Measurements from ENCODE around the gene STXBP1. TPM values are rescaled to one million over a fixed set of nuclear protein-coding genes. Genes with fewer than 3 reads are reported as not detected.
"Not testable (repeated sequence)": the region's sequence is repeated elsewhere in the genome, so short reads cannot be mapped to it uniquely, and the experiment has no call there.

Gene STXBP1
- total RNA-seq, 1 experiment from 2014 or later, result 8.0 TPM

DNA sequence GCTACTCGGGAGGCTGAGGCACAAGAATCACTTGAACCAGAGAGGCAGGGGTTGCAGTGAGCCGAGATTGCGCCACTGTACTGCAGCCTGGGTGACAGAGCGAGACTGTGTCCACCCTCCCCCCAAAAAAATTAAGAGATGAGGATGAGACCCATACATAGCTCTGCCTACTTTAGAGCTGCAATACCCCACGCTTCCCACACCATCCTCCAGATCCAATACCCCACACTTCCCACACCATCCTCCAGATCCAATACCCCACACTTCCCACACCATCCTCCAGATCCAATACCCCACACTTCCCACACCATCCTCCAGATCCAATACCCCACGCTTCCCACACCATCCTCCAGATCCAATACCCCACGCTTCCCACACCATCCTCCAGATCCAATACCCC lies 34.9 kb upstream of the STXBP1 start:
- not testable (repeated sequence) for DNase-seq (ENCODE audit: low spot score)

DNA sequence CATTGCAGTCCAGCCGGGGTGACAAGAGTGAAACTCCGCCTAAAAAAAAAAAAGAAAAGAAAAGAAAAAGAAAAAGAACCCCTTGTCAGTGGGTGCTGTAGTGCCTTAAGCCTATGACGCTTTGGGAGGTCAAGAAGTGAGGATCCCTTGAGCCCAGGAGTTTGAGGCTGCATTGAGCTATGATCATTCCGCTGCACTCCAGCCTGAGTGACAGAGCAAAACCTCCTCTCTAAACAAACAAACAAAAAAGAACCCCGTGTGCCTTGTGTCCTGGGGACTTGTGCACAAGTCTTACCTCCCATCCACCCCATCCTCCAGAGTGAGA lies 33.5 kb upstream of the STXBP1 start:
- DNase-seq (ENCODE audit: low spot score), result no peak

DNA sequence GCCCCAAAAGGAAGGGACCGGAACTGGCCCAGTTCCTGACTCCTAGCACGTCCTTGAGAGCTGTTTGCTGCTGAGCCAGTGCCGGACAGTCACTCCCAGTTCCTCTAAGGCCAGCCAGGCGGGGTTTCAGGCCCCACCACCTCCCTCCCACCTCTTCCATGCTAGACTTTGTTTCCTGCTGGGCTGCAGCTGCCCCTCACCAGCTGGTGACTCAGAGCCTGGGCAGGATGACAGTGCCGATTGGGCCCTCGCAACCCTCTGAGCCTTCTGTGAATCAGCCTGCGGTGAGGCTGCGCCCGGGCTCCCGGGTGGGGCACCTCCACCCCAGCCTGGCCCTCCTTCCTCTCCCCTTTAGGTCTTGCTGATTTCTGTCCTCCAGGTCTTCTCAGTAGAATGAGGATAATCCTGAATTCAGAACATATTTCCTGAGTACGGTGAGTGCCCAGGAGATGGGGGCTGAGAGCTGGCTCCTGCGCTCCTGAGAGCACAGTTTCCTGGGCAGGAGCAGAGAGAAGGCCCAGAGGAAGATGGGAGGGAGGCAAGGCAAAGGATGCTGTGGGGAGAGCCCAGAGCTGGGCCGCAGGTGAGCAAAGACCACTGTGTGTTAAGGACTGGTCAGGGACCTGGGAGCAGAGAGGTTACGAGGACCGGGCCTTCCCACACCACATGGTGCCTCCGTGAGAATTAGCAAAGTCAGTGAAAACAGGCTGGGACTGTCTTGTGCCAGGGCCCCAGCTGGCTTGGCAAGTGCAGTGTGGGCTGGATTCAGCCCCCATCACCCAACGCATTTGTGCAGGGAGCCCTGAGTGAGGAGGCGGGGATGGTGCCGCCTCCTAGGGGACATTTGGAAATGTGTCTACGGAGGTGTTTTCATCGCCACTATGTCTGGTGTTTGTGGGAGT lies 32.9 kb upstream of the STXBP1 start:
- peak; percentile 93 for DNase-seq (ENCODE audit: low spot score)

DNA sequence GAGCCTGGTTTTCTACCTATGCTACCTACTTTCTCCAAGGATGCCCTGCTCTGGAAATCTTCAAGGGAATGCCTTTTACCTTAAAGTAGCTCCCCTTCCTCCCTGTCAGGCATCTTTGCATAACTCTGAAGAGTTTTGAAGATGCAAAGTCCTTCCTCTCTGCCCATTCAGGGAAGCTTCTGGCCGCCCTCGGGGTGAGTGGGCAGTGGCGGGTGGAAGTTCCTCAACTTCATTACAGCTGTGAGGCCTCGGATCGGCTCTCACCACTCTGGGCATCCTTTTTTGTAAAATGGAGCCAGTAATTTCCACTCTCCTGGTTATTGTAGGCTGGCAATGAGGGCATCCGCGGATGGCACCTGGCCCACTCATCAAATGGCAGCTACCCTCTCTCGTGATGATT lies 31.7 kb upstream of the STXBP1 start:
- no peak for DNase-seq (ENCODE audit: low spot score)

DNA sequence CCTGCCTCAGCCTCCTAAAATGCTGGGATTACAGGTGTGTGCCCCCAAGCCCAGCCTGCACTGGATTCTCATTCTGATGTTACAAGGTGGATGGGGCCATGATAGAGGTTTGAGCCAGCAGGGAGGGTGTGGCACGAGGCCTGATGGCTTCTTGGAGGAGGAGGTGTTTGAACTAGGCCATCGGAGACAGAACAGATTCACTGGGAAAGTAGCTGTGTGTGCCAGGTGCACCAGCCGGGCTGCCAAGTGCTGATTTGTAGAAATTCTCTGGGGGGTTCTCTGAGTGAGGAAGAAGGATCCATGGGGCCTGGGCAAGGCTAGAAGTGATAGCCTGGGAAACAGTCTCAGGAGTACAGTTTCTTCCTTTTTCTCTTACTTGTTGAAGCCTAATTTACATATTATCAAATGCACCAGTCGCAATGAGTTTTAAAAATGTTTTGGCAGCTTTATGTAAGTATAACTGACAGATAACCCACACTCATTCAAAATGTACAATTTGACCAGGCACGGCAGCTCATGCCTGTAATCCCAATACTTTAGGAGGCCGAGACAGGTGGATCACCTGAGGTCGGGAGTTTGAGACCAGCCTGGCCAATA lies 31.1 kb upstream of the STXBP1 start:
- DNase-seq (ENCODE audit: low spot score), result no peak

DNA sequence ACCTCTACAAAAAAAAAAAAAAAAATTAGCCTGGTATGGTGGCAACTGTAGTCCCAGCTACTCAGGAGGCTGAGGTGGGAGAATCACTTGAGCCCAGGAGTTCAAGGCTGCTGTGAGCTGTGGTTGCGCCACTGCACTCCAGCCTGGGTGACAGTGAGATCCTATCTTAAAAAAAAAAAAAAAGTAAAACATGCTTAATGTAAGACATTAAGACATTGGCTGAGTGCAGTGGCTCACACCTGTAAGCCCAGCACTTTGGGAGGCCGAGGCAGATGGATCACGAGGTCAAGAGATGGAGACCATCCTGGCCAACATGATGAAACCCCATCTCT lies 27.6 kb upstream of the STXBP1 start:
- DNase-seq (ENCODE audit: low spot score), result not testable (repeated sequence)

DNA sequence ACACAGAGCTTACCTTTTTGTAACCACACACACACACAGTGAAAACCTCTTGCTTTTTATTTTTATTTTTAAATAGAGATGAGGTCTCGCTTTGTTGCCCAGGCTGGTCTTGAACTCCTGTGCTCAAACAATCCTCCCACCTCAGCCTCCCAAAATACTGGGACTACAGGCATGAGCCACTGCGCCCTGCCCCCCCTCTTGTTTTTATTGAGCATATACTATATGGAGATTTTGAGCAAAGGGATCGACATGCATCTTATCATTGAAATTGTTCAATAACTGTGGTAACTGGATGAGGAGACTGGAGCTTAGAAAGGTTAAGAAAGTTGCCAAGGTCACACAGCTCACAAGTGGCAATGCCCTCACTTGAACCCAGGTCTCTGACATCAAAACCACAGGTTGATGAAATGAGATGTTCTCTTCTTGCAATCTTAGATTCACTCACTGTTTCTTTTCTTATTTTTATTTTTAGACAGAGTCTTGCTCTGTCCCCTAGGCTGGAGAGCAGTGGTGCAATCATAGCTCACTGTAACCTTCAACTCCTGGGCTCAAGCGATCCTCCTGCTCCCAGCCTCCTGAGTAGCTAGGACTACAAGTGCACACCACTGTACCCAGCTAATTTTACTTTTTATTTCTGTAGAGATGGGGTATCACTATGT lies 26.8 kb upstream of the STXBP1 start:
- DNase-seq (ENCODE audit: low spot score), result no peak

DNA sequence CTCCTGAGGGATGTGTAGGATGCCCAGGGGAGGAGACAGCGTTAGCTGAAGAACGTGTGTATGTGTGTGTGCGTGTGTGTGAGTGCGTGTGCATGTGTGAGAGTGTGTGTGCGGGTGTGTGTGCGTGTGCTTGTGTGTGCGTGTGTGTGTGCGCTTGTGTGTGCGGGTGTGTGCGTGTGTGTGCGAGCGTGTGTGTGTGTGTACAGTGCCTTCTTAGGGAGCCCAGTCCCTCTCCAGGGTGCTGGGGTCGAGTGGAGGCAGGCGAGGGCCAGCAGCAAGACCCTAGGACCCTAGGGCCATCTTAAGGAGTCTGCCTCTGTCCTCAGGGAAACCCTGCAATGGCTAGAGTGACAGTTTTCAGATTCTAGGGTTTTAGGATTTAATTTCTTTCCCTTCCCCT lies 26.0 kb upstream of the STXBP1 start:
- DNase-seq (ENCODE audit: low spot score), result no peak

DNA sequence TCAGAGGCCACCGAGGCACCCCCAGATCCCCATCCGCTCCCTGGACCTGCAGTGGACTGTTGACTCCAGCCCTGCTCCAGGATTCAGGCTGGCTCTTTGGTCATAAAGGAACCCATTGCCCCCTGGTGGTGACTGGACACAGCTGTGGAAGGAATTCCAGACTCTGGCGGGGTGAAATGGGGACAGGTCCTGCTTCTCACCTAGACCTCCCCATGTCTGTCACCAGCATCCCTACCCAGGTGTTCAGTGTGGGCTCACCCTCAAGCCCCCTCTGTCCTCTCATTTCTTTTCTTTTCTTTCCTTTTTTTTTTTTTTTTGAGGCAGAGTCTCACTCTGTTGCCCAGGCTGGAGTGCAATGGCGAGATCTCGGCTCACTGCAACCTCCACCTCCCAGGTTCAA lies 25.5 kb upstream of the STXBP1 start:
- DNase-seq (ENCODE audit: low spot score), result peak; percentile 84

DNA sequence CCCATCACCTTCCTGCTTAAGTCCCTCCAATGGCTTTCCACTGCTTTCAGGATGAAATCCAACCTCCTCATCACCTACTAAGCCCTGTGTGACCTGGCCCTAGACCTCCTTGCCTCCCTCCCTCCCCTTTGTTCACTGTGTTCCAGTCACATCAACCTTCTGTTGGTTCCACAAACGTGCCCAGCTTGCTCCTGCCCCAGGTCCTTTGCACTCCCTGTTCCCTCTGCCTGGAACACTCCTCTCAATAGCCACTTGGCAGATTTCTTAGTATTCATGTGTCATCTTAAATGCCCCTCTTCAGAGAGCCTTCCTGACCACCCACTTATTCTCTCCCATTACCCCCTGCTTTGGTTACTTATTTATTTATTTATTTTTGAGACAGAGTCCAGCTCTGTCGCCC lies 24.1 kb upstream of the STXBP1 start:
- no peak for DNase-seq (ENCODE audit: low spot score)

DNA sequence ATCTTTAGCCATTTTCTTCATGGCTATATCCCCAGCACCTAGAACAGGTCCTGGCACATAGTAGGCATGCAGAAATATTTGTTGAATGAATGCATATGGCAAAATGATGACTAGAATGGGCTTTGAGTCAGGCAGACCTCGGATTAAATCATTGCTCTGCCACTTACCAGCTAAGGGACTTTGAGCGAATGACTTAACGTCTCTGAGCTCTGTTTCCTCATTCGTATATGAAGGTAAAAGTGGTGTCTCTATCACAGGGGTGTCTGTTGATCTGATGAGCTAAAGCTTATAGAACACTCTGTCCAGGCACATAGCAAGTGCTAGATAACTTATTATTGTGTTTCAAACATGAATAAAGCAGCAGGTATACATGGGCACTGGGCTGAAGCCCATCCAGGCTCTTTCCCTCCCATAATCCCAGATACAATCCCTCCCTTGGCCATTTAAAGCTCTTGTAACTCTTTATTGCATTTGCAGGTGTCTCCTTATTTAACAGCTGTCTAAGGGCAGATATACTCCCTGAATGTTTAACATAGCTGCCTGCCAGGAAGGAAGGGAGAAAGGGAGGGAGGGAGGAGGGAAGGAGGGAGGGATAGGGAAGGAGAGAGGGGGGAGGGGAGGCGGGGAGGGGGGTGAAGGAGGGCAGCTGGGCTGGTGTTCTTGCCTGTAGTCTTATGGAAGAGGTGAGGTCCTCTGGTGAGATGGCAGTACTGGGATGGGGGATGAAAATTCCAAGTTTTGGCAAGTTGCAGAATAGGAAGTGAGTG lies 23.2 kb upstream of the STXBP1 start:
- no peak for DNase-seq (ENCODE audit: low spot score)

DNA sequence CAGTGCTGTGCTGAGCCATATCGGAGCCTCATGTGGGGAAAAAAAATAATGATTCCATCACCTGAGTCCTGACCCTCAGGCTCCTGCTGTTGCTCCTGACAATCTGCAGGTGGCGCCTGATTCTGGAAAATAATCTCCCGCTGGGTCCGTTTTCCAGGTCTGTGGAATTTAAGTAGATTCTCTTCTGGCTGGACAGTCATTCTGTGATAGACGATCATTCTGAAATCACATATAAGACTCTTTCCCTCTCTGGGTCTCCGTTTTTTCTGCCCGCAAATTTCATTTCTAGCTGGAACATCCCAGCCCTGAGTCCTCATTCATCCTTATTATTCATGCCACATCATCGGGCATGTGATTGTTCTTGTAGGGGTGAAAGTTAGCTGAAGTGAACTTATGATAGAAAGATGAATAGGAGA lies 22.1 kb upstream of the STXBP1 start:
- DNase-seq (ENCODE audit: low spot score), result peak; percentile 90

DNA sequence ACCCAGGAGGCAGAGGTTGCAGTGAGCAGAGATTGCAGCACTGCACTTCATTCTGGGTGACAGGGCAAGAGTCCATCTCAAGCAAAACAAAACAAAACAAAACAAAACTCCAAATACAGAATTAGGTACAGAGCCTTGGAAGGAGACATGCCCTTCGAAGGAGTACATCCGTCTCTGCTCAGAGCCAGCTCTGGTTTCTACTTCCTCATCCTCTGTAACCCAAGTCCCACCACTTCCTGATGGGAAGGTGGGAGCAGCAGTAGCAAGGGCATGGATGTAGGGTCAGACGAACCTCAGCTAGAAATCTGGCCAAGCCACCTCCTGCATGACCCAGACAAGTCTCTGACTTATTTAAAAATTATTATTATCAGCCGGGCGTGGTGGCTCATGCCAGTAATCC lies 16.5 kb upstream of the STXBP1 start:
- no peak for DNase-seq (ENCODE audit: low spot score)

DNA sequence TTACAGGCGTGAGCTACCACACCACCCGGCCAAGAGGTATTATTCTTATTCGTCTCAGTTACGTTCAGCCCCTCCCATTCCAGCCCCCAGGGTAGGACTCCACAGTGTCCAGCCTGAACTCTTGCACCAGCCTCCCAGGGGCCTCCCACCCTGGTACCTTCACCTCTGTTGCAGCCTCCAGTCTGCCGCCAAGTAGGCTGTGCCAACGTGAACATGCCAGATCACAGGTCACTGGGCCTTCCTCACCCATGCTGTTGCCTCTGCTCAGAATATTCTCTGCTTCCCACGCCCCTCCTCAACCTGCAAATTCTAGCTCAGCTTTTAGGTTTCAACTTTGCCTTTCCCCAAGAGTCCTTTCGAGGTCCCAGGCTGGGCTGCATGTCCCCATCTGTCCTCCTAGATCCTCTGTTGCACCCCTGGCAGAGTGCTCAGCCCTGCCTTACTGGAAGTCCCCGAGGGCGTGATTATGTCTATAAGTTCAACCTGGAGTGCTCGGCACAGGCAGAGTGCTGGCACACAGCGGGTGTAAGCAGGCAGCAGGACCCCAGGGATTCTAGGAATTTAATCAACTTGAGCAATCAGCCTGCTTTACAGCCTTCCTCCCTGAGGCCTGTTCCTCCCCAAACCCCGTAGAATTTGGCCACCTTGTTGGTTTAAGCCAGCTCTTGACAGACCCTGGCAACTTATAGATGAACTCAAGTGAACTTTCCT lies 13.1 kb upstream of the STXBP1 start:
- no peak for DNase-seq (ENCODE audit: low spot score)

DNA sequence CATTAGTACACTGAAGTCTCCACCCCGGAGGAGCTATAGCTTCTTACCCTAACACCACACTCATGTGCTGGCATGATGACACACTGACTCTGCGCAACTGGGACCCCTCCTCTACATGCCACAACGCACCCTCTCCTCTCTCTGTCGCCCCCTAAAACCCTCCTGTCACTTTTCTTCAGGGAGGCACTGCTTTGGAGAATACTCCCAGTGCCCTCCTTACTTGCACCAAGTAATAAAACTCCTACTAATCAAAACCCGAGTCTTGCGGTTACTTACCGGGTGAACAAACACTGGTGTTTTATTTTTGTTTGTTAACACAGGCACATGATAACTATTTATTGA lies 12.6 kb upstream of the STXBP1 start:
- DNase-seq (ENCODE audit: low spot score), result no peak

DNA sequence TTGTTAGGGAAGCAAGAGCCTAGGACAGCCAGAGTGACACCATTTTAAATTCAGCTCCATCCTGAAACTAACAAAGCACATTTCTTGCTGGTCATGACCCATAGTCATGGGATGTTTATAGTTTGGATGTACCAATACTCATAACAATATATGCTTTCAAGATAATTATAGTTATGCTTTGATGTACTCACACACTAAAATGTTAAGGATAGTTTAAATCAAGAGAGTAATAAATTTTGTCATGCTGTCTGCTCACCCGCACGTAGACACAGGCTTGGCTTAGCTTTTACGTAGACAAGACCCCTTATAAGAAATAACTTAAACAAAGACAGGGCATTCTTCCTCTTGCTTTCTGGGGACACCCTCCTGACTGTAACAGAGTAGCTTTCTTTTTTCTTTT lies 8.9 kb upstream of the STXBP1 start:
- DNase-seq (ENCODE audit: low spot score), result no peak

DNA sequence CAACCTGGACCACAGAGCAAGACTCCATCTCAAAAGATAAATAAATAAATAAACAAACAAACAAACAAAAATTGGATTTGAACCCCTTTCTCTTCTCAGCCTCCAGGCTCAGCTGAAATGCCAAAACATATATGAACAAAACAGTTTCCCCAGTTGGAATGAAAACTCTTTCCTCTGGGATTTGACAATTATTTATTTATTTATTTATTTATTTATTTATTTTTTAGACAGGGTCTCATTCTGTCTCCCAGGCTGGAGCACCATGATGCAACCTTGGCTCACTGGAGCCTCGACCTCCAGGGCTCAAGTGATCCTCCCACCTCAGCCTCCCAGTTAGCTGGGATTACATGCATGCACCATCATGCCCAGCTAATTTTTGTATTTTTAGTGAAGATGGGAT lies 6.0 kb upstream of the STXBP1 start:
- DNase-seq (ENCODE audit: low spot score), result no peak

DNA sequence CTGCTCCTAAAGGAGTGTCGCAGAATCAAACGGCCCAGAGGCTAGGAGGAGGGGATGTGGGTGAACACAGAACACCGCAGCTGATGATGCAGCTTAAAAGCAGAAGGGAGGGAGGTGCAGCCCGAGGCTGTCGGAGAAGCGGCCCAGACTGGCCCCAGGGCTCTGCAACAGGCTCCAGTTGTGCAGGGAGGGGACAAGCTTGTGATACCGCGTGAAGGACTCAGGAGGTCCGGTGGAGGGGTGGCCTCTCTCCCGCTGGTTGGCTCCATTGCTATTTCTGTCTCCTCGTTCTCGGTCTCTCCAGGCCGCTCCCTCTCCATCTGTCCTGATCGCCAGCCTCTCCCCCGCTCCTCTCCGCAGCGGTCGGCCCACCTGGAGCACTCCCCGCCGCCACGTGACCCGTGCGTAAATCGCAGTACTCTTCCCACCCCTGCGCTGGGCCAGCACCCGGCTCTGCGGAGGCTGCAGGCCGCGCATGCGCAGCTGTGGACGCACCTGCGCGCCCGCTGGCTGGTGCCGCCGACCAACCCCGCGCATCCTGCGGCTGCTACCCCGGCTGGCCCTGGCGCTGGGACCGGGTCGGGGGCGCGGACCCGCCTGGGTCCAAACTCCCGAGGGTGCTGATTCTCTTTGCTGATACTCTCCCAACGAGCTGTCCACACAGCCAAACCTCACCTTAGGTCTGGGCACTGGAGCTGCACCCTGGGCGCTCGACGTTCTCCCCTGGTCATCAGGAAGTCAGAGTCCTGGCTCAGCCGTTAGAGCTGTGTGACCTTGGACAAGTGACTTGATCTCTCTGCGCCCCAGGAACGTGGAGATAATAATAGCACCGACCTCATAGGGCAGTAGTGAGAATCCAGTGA lies 3.7 kb upstream of the STXBP1 start:
- DNase-seq (ENCODE audit: low spot score), result peak; percentile 87

DNA sequence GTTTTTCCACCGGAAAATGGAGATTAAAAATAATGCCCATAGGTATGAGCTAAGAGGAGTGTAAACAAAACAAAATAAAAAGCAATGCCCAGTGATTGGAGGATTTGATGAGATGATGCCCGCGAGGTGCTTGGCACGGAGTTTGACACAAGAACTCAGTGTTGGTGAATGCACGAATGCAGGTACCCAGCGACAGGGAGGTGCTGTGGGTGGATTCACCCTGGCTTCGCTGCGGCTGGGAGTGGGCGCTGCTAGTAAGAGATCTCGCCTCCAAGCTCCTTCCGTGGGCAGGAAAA lies 526 bp upstream of the STXBP1 start:
- DNase-seq (ENCODE audit: low spot score), result no peak

DNA sequence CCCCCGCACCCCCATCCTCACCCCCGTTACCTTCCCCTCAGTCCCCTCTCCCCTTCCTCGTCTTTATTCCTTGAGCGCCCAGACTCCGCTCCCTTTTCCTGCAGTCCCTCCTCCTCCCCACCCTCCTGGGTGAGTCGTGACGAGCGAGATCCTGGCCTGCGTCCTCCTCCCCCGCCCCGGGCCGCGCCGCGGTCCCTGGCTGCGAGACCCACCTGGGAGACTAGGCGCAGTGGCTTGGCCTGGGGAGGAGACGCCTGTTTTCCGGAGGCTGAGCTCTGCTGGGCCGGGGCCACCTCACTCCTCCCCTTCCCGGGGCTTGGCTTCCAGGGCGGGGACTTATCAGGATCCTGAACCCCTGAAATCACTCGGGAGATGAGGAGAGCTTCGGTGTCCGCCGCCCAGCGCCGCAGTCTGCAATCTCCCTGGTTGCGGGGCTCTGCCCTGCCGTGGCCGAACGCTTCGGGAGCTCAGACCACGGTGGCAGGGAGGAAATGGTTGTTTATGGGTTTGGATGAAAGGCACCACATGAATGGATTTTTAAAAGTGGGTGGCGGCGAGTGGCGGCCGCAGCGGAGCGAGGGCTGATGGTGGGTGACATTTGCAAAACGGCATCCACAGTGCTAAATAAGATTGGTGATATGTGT lies 984 bp downstream of the STXBP1 start:
- peak; percentile 57 for DNase-seq (ENCODE audit: low spot score)

DNA sequence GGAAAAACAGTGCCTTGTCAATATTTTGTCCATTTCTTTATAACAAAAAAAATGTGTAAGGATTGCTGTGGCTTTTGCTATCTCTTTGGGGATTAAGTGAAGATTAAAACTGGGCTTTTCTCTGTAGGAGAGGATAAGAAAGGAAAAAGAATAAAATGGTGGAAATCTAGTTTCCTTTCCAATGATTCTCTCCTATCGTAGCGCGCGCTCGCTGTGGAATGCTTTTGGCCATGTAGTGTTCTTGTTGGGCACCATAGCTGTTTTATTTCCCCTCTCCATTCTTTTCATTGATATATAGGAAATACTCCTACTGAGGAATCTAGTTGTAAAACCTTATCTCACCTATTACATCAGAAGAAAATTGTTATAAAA lies 1.5 kb downstream of the STXBP1 start:
- DNase-seq (ENCODE audit: low spot score), result no peak

Data from HT-29 (cell line).